Right cardiac atrium (tissue), 5 donors: ENCODE data around the gene PYGM. TPM values are rescaled to one million over a fixed set of nuclear protein-coding genes. Genes with fewer than 3 reads are reported as not detected.

Experiments used
- ATAC-seq, 2 donors: fragments of 200-7000 bp; cut with Tn5 transposase; one replicate each; pipeline versions ENCODE4 v1.8.0 to v1.9.1; 2020; ENCODE audit warnings: moderate library complexity in 2 of 2, mild to moderate bottlenecking in 1 of 2
- DNase-seq, 3 donors: peaks; one replicate each; pipeline ENCODE4 v3.0.0-alpha.2; 2020
- H3K27ac ChIP-seq: one replicate; pipeline ENCODE4 v1.5.1; 2013; ENCODE audit warnings: mild to moderate bottlenecking, low read length, control low read depth, moderate library complexity
- H3K27me3 ChIP-seq: one replicate; pipeline ENCODE4 v1.6.1; 2013; ENCODE audit not compliant: control insufficient read depth, insufficient read depth
- H3K4me1 ChIP-seq: one replicate; pipeline ENCODE4 v1.6.1; 2013; ENCODE audit warnings: low read length; ENCODE audit not compliant: control insufficient read depth, insufficient read depth
- H3K4me3 ChIP-seq: one replicate; pipeline ENCODE4 v1.5.1; 2013; ENCODE audit warnings: low read length, control low read depth
- H3K9me3 ChIP-seq: one replicate; pipeline ENCODE4 v1.6.1; 2013; ENCODE audit warnings: low read length; ENCODE audit not compliant: control insufficient read depth
- WGBS: extraction: QIAGEN DNeasy Blood & Tissue Kit; methylation state at CpG from one replicate; pipeline ENCODE4 v1.1.7; 2013; 5-methylcytosine and 5-hydroxymethylcytosine counted together
- intact Hi-C, 4 donors: fragments of 100-400 bp; cut with DNase I; formaldehyde crosslinking; loops; one replicate each; pipeline versions ENCODE4 v1.11.0 to v1.14.0; 2022 to 2023
- polyA plus RNA-seq: library from polyadenylated mRNA; stranded (reverse); fragments of 200-250 nt; gene quantifications from one replicate; pipeline ENCODE4 v1.2.3, GENCODE V29; 2013
- total RNA-seq, 4 donors: library from RNA; stranded (reverse); fragmentation: NEBNext Ultra II Directional; extraction: Animal tissue kit (Norgen Biotek cat#: 25700); gene quantifications; one replicate each; pipeline ENCODE4 v1.2.1, GENCODE V29; 2021
- donor health status: healthy with polysubstance abuse.
- donor health status: DM: no; HTN: yes; CAD: no.
- donor health status: DM: no; HTN: no; CAD: no.
- donor health status: DM: no; HTN: yes; CAD: no; lungs with severe emphysema.
- donor health status: DM: yes; HTN: yes; CAD: no.

The PYGM gene
- total and polyA plus RNA-seq, 5 donors, result 38.5 to 71.5 (median 55.6) TPM

GRCh38 chr11:64751136-64751535 is 8.6 kb downstream of the PYGM start:
- Histone ChIP-seq H3K4me3 (no peak overlapping the region), H3K27me3 (no peaks in the 10 kb centered on the region), H3K9me3 (no peaks in the 10 kb centered on the region), H3K4me1 (no peaks in the 10 kb centered on the region), H3K27ac (no peak overlapping the region)
- intact Hi-C loops, result no loop called here
- WGBS, result 91% methylated on average over 9 of the region's 9 CpGs
- DNase-seq, result peak in 1 of 3 donors; percentile 28
- no peak for ATAC-seq

DNA sequence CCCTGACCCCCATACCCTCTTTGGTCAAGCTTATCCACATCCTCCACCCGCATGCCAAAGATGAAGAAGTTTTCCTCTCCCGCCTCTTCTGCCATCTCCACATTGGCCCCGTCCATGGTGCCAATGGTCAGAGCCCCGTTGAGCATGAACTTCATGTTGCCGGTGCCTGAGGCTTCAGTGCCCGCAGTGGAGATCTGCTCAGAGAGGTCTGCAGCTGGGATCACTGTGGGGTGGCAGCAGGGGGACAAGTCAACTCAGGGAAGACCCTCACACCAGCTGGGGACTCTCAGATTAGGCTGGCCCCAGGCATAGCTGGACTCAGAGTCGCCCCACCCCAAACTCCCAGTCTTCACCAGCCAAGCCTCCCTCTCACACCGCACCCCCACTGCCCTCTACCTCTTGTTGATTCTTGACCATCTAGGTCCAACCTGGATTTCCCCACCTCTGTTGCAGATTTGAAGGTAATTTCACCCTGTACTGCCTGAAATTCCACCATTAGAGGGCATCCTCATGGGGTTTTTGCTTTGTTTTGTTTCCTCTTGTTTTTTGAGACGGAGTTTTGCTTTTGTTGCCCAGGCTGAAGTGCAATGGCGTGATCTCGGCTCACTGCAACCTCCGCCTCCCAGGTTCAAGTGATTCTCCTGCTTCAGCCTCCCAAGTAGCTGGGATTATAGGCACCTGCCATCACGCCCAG is 9.3 kb downstream of the PYGM start:
- intact Hi-C loops, result no loop called here
- H3K27ac ChIP-seq, result no peak overlapping the region
- ATAC-seq (no peak), DNase-seq (peak in 1 of 3 donors; percentile 11)
- no peaks in the 10 kb centered on the region for H3K27me3 ChIP-seq
- WGBS, result 96% methylated on average over 13 of the region's 13 CpGs
- H3K4me3 ChIP-seq, result no peak overlapping the region
- H3K4me1 ChIP-seq, result no peaks in the 10 kb centered on the region
- H3K9me3 ChIP-seq, result no peaks in the 10 kb centered on the region

DNA sequence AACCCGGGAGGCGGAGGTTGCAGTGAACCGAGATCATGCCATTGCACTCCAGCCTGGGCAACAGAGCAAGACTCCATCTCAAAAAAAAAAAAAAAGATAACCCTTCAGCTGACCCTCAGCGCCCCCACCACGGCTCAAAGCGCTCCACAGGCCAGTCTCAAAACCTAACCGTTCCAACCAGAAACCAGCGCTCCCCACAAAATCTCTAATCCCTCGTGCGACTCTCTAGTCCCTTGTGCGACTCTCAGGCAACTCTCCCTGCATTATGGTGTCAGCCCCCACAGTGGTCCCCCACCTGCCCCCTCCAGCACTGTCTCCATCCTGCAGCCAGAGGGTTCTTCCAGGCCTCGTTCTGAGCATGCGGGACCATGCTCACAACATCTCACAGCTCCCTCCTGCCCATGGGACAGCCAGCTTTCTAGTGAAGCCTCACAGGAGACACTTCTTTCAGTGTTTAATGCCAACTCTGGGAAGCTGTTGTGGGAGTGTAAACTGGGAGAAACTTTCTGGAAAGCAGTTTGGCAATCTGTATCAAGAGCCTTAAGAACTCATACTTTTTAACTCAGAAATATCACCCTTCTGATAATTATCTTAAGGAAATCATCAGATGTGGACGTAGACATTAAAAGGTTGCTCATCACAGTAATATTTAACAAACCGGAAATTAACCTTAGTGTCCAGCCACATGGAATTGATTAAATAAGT is 11.7 kb downstream of the PYGM start:
- Histone ChIP-seq H3K9me3 (no peaks in the 10 kb centered on the region), H3K4me3 (no peak overlapping the region), H3K4me1 (no peaks in the 10 kb centered on the region), H3K27ac (no peak overlapping the region), H3K27me3 (no peaks in the 10 kb centered on the region)
- 77% methylated on average over 15 of the region's 15 CpGs for whole genome bisulfite sequencing
- ATAC-seq, result no peak
- peak in 1 of 3 donors; percentile 11 for DNase-seq
- intact Hi-C loops, result no loop called here

GRCh38 chr11:64746486-64746885 is 13.3 kb downstream of the PYGM start:
- Histone ChIP-seq H3K9me3 (no peaks in the 10 kb centered on the region), H3K27me3 (no peaks in the 10 kb centered on the region), H3K4me3 (no peak overlapping the region), H3K27ac (peak overlapping the region; percentile 22), H3K4me1 (no peaks in the 10 kb centered on the region)
- peak in 2 of 3 donors; percentile 62 to 71 for DNase-seq
- no peak for ATAC-seq
- 61% methylated on average over 10 of the region's 10 CpGs for whole genome bisulfite sequencing
- intact Hi-C loops, result no loop called here

DNA sequence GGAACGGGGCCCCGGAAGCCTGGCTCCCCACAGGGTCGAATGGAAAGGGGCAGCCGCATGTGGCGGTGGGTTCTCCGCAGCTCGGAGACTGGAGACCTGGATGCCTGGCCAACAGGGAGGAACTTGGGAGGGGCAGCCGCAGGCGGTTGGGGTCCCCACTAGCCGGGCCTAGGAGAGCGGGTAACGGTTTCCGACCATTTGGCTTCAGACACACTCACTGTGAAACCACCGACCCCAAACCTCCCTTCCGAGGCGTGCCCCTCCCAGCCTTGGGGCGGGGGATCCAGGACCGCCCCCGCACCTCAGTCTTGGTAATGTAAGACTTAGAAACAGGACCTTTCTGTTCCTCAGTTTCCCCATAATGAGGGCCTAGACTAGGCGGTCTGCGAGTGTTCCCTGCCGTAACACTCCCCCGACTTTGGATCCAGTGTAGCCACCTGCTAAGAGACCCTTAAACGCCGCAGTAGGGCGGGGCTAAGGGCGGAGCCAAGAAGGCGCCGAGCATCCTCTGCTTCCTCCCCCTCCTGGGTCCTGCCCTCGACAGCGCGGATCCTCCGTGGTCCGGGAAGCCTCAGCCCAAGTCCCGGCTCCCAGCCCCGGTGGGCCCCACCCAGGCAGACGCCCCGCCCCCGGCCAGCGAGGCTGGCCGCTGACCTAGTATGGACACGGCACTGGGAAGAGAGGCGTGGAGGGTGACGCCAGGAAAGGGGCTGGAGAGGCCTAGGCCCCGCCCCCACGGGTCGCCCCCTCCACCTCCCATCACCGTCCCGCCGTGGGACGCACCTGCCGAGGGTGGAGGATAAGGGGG is 14.0 kb downstream of the PYGM start:
- H3K4me1 ChIP-seq, result no peaks in the 10 kb centered on the region
- intact Hi-C loops, result no loop called here
- WGBS, result 1% methylated on average over 52 of the region's 52 CpGs

DNA sequence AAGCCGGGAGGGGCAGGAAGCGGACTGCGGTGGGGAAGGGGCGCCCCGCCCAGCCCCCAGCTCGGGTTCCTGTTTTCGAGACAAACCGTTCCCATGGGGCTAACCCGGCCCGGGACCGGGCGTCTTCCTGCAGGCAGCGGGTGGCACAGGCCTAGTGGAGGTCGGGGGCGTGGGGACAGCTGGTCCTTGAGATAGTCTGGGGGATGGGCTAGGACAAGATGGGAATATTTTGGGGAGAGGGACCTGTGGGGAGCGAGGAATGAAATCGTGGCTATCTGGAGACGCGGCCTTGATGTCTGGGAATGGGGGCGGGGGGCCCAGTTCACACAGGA is 14.6 kb downstream of the PYGM start:
- Histone ChIP-seq H3K4me3 (peak overlapping the region; percentile 77), H3K27me3 (no peaks in the 10 kb centered on the region), H3K9me3 (no peaks in the 10 kb centered on the region), H3K27ac (peak overlapping the region; percentile 91), H3K4me1 (no peaks in the 10 kb centered on the region)
- intact Hi-C loops, result no loop called here
- DNase-seq (peak; percentile 85 to 94 (median 93)), ATAC-seq (peak; percentile 4 to 17)
- WGBS, result 2% methylated on average over 20 of the region's 20 CpGs

More for the DNA sequence above, 14.0 kb downstream of the PYGM start:
- Histone ChIP-seq H3K4me3 (peak overlapping the region; percentile 77), H3K27ac (peak overlapping the region; percentile 91), H3K9me3 (no peaks in the 10 kb centered on the region), H3K27me3 (no peaks in the 10 kb centered on the region)
- peak; percentile 94 to 98 (median 96) for DNase-seq
- ATAC-seq, result peak; percentile 84 to 87

- Histone ChIP-seq H3K27me3 (no peaks in the 10 kb centered on the region), H3K27ac (peak overlapping the region; percentile 91), H3K4me3 (peak overlapping the region; percentile 77), H3K4me1 (no peaks in the 10 kb centered on the region), H3K9me3 (no peaks in the 10 kb centered on the region)
- ATAC-seq, result no peak
- intact Hi-C loops, result no loop called here
- peak in 2 of 3 donors; percentile 71 to 74 for DNase-seq
- under 1% methylated on average over 87 of the region's 89 CpGs for WGBS
These were observed 15.1 kb downstream of the PYGM start for GRCh38 chr11:64744544-64745188.

- under 1% methylated on average over 57 of the region's 57 CpGs for WGBS
- ATAC-seq (peak; percentile 29 to 36), DNase-seq (peak; percentile 79 to 95 (median 92))
- H3K4me3 ChIP-seq, result peak within 1 kb of the TSS; percentile 77
- H3K4me1 ChIP-seq, result no peaks in the 10 kb centered on the region
- H3K9me3 ChIP-seq, result no peaks in the 10 kb centered on the region
- no peaks in the 10 kb centered on the region for H3K27me3 ChIP-seq
- intact Hi-C loops, result no loop called here
- H3K27ac ChIP-seq, result peak within 1 kb of the TSS; percentile 91
These were observed 15.9 kb downstream of the PYGM start, which contains the start of gene RASGRP2 for GRCh38 chr11:64743591-64744543. Gene RASGRP2 (minus strand): TSS chr11:64744142. CDS start chr11:64742866, 1,276 bp downstream.

DNA sequence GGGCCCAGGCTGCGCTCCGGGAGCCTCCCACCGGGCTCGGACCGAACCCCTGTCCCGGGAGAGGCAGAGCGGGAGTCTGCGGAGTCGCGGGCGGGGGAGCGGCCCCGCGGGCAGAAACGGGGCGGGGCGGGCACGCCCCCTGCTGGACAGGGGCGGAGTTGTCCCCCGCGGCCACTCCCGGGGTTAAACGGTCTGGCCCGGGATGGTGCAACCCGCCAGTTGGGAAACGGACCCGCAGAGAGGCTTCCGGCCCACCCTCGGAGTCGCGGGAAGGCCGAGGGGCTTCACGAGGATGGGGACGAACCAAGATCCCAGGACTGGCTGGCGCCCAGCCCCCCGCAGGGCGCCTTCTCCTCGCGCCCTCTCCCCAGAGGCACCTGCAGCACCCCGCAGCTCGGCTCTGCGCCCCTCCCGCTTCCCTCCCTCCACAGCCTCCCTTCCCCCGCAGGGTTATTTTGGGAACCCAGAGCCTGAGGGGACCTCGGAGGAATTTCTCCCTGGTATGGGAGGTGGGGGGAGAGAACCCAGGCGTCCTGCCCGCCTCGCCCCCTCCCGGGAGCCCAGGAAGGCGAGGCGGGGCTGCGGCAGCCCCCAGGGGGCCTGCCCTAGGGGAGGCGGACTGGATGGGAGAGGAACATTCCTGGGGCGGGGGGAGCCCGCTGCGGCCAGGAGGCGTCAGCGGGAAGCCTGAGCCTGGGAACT is 16.7 kb downstream of the PYGM start:
- no peaks in the 10 kb centered on the region for H3K9me3 ChIP-seq
- DNase-seq (peak; percentile 84 to 94 (median 91)), ATAC-seq (peak; percentile 45 to 52)
- intact Hi-C loops, result no loop called here
- H3K4me3 ChIP-seq, result peak overlapping the region; percentile 77
- H3K27ac ChIP-seq, result peak overlapping the region; percentile 27
- no peaks in the 10 kb centered on the region for H3K27me3 ChIP-seq
- H3K4me1 ChIP-seq, result no peaks in the 10 kb centered on the region
- WGBS, result under 1% methylated on average over 58 of the region's 58 CpGs
